Stimulated activated CD8-positive, alpha-beta memory T cell treated with anti-CD3 and anti-CD28 coated beads, Interleukin-2, amount 100 ng/mL, for 48 hours (primary cell): Measurements from ENCODE around the gene EIF4E.
"Not testable (repeated sequence)": the region's sequence is repeated elsewhere in the genome, so short reads cannot be mapped to it uniquely, and the experiment has no call there.

Source experiments
- DNase-seq, 2 donors: peaks; one replicate each; pipeline ENCODE4 v3.0.0-alpha.2; 2020; ENCODE audit warnings: low read depth in 2 of 2

EIF4E gene

DNA sequence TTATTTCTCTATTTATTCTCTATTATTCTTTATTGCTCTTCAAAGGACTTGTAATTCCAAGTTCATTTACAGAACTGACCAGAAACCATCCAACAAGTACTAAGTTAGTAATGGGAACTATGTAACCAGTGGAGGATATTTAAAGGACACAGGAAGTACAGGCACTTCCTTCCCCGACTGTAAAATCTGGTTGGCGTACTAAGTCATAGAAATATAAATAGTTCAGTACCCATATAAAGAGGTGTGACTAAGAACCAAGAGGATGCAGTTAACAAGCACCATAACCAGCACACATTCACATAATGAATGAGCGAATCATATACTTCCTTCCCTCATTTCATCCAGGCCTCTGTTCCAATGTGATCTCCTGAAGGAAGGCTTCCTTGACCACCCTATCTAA, 3.6 kb upstream of the EIF4E start:
- DNase-seq: no peak

DNA sequence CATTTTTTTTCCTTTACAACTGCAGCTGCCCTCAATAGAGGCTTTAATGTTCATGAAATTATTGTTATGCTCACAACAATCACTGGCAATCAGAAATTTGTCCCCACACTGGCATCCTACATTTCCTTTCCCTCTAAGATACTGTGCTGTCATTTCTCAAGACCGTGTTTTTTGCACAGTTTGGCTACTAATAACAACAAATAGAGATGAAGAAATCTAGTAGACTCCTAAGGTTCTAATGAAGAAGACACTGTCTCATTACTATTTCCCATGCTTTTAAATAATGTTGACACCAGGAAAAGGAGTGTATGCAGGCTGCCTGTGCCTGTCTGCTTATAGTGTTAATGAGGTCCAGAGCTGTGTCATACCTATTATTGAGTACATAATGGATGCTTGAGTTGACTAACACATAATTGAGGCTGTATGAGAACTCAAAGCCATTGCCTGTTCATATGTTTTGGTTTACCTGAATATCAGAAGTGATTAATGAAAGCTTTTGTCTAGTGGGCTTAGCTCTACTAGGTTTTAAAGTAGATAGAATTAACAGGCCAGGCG, 1.5 kb upstream of the EIF4E start:
- DNase-seq: no peak

DNA sequence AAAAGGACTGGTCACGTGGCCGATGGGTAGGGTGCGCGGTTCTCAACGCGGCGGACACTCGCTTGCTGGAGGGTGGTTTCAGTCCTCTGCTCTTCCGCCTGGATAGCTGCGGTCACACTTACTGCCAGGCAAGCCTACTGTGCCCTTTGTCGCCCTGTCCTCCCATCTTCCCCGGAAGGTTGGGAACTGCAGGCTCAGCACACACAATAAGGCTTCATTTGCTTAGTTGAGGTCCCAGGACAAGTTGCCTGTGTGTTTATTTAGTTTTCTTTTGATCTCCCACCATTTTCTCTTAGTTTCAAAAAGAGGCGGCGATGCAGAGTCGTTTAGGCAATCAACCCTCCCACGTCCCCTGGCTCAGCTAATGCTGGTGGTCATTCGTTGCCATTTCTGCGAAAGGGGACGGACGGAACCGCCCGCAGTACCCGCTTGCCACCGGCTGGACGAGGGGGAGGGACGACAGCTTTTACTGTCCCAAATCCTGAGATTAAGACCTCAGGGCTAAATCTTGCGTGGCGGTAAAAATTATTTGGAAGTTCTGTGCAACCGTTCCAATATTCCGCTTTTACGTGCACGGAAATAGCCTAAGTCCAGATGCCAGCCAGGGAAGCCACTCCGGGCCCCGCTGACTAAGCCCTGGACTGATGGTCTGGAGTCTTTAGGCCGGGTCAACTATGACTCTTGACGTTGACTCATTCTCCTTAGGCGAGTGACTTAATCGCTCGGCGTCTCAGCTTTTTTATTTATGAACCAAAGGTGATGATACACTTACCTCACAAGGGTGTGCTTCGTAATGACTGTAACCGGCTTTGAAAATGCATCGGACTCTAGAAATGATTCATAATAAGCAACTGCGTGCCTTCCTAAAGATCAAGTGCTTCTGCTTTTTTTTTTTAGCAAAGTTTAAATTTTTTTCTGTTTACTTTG, 671 bp upstream of the EIF4E start:
- DNase-seq: peak; percentile 26 to 48

DNA sequence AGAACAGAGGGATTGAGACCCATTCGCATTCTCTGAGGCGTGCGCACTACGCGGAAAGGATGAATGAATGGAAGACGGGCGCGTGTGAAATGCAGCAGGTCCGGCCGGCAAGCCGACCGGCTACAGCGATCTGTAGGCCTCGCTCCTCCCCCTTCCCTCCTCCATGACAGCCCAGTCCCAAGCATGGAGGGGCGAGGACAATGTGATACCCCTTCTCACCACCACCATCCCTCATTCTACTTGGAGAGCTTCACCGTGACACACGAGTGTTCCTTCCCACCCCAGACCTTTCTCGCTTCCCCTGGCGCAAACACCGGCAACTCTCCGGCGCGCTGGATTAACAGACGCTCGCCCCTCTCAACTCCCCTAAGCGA, 815 bp downstream of the EIF4E start:
- peak; percentile 55 to 67 for DNase-seq

DNA sequence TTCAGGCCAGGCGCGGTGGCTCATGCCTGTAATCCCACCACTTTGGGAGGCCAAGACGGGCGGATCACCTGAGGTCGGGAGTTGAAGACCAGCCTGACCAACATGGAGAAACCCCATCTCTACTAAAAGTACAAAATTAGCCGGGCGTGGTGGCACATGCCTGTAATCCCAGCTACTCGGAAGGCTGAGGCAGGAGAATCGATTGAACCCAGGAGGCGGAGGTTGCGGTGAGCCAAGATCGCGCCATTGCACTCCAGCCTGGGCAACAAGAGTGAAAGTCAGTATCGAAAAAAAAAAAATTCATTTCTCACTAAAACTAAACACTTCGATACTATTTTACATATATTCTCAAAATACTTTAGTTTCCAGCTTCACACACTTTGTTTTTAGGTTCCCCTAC, 2.7 kb downstream of the EIF4E start:
- DNase-seq: not testable (repeated sequence)

DNA sequence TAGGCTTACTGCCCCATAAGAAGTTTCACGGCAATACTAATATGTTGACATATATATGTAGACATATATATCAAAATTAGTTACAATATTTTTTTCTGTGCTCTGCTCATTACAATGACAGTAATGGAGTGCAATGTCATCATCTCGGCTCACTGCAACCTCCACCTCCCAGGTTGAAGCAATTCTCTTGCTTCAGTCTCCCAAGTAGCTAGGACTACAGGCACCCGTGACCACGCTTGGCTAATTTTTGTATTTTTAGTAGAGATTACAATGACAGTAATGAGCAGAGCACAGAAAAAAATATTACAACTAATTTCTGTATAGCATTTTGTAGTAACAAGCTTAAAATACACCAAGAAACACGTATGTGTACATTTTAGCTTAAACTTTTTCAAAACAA, 7.6 kb downstream of the EIF4E start:
- DNase-seq: no peak

DNA sequence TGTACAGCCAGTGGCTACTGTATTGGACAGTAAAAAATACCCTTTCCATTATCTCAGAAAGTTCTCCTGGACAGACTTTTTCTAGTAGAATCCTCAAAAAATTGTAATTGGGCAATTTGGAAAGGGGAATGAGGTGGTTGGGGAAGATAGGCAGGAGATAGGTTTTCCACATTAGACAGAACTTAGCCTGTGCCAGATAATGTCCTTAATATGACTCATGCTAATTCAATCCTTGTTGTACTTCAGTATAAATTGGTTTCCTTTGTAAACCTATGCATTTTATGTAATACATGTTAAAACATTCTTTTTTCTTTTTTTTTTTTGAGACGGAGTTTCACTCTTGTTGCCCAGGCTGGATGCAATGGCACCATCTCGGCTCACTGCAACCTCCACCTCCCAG, 8.9 kb downstream of the EIF4E start:
- DNase-seq: no peak

DNA sequence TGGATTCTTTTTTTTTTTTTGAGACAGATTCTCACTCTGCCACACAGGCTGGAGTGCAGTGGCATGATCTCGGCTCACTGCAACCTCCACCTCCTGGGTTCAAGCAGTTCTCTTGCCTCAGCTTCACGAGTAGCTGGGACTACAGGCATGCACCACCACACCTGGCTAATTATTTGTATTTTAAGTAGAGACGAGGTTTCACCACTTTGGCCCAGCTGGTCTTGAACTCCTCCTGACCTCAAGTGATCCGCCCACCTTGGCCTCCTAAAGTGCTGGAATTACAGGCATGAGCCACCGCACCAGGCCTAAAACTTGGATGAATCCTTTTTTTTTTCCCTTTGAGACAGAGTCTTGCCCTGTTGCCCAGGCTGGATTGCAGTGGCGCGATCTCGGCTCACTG, 18.2 kb downstream of the EIF4E start:
- not testable (repeated sequence) for DNase-seq

DNA sequence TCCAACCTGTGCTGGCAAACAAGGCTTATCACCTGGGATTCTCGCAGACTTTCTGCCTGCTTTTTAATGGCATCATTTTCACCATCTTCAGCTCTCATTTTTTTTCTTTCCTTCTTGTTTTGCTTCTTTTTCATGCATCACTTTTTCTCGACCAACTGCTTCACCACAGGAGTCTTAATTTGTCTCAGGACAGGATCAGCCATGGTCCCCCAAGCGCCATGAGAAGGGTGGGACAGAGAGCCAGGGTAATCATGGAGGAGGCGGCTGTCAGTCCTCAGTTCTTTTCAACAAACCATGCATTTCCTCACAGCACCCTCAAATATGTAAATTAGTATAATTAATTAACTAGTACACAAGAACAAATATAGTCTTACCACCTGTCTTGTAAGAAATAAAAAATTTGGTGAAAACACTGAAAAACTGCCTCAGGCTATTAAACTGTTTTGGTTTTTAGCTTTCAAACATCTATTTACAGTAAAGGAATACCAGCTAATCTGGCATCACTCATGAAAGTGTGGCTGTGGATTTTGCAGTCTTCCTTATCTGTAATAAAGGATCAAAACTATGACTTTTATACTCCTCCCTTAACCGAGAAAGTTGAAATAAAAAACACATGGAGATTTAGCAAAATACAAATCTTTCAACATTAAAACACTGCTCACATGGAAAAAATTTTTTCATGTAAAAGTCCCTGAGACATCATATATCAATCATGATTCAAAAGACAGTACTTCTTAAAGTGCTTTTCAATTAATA, 19.1 kb downstream of the EIF4E start:
- DNase-seq: no peak

DNA sequence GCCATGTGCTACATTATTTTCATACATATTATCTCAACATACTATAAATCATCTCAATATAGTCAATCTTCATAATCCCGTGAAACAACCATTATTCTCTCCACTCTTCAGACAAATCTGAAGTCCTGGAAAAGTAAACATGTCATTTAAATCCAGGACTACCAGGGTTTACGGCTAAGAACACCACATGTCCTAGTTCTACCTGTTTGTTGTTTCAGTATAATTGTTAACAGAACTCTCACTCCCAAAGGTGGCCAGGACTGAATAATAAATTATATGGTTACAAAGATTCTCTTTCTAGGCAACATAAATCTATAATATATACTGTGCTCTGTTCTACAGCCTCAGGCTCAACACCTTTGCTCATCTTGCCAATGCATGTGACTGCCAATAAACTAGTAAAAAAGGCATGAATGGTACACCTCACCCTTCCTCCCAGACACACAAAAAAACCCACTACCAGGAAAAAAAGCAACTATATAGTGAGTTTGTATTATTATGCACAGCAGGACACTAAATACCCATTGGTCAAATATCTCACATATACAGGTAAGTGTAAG, 20.1 kb downstream of the EIF4E start:
- no peak for DNase-seq

DNA sequence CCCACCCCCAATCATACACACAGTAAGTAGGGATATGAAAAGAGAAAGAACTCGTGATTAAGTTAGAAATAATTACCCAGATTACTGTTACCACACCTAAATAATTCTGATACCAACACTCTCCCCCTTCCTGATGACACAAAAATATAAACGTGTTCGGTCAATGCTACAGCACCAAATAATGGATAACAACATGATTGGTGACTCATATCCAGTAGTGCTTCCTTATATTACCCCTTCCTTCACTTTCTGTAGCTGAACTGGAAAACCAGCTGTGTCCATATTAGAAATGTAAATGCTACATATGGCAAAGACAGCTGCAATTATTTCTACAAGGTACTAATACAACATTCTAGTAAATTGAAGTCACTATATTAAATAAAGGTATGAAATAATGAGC, 20.8 kb downstream of the EIF4E start:
- DNase-seq: no peak

DNA sequence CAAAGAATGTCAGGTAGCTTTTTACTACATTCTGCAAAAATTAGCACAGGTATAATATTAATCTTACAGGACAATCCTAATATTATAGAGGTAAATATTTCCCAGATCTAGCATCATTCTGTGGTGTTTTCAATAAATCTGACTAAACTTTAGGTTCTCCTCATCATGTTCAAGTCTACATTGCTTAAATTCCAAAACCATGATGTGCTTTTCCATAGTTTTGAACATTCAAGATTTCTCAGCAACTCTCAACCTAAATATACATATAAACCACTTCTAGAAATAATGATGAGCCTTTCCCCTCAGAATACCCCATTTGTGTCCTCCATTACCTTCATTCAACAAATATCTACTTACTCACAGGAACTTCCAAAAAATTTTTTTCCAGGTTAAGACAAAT, 23.1 kb downstream of the EIF4E start:
- no peak for DNase-seq

DNA sequence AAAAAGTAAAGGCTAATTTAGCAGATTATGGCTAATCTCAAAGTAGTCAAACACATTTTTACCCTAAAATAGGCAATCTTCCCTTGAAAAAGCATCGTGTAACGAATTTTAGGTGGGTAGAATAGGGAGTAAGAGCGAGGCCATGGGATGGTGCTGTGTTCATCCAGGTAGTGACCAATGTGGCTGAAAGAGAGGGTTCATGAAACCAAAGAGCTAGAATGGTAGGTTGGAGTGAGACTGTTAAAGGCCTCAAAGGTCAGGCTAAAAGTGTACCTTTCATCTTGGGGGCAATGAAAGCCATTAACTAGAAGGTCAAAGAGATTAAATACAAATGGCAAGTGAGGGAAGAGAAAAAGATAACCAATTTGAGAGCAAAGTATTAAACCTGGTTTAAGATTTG, 23.6 kb downstream of the EIF4E start:
- no peak for DNase-seq

DNA sequence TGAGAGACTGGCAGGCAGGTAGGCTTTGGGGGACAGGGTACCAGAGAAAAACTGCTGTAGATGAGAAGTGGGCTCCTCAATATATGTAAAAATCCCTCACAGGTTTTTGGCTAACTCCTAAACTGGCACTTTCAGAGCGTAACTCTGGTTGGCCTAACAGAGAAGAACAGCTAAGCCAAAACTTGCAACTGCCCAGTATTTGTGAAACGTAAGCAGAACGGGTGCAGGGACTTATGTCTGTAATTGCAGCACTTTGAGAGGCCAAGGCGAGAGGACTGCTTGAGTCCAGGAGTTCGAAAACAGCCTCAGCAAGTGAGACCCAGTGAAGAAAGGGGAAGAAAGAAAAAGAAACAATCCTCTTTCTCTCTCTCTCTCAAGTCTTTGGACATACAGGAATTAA, 25.0 kb downstream of the EIF4E start:
- no peak for DNase-seq

DNA sequence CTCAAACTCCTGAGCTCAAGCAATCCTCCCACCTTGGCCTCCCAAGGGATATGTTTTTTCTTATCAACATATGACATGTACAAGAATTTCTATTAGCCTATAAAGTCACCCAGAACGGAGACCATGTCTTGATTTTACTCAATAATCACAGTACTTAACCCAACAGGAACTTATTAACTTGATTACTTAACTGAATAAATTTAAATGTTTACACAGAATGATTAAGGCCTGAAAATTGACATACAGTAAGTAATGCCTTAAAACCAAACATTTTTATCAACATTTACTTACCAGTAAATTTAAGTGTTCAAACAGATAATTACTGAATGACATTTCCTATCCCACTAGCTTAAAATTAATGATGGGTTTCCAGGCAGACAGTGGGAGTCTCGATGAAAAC, 25.4 kb downstream of the EIF4E start:
- no peak for DNase-seq

DNA sequence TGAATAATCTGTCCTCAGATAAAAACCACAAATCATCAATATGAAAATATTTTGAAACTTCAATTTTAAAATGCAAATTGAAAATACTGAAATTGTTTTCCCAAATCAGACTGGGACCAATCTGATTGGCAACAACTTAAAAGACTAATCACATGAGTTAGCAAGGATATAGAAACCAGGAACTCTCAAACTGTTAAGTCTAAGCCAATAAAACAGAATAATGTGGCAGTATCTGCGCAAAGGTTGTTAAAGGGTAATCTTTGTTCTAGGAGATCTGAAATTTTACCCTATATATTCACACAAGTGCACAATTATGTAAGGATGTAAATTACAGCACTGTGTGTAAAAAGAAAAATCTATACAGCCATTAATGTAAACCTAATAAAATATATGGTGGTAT, 29.7 kb downstream of the EIF4E start:
- no peak for DNase-seq

DNA sequence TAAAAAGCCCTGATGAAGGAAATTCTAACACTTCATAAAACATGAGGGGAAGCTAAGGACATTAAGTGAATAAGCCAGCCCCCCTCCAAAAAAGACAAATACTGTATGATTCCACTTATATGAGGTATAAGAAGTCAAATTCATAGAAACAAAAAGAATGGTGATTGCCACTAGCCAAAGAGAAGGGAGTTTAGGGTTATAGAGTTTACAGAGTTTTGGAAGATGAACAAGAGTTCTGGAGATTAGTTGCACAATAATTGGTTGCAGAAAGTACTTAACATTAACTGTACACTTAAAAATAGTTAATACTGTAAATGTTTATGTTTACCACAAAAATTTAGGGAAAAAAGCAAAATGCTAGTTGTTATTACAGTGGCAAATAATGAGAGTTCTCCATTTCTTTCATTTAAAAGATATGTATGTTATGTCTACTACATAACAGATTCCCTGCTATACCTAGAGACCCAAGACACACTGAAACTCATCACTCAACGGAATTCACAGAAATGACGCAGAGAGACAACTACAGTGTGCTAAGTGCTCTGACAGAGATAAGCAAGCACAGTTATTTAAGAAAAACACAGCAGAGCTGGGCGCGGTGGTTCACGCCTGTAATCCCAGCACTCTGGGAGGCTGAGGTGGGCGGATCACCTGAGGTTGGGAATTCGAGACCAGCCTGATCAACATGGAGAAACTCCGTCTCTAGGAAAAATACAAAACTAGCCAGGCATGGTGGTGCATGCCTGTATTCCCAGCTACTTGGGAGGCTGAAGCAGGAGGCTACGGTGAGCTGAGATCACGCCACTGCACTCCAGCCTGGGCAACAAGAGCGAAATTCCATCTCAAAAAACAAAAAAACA, 37.2 kb downstream of the EIF4E start:
- DNase-seq: no peak

DNA sequence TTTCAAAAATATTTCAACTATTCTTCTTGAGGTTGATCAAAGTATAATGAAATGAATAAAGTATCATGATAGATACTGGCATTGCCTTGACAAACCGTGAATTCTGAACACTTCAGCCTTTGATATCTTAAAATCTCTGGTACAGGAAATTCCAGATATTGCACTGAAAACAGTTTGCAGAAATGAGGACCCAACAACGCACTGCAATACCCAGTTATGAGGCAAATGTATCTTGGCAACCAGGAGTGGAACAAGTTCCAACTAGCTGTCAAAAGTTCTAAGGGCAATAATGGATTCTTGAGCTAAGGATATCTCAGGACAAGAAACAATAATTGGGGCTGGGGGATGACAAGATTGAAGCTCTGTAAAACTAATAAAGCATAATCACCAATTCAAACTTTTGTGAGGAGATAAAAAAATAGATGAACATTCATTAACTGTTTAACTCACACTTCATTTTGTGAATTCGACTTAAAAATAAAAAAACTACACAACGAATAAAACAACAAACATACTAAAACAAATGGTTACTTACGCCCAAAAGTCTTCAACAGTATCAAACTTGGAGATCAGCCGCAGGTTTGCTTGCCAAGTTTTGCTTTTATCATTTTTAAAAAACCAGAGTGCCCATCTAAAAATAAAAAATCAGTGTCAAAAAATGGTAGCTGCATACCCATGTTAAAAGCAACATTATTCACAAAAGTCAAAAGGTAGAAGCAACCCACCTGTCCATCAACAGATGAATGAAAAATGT, 38.1 kb downstream of the EIF4E start:
- DNase-seq: no peak

DNA sequence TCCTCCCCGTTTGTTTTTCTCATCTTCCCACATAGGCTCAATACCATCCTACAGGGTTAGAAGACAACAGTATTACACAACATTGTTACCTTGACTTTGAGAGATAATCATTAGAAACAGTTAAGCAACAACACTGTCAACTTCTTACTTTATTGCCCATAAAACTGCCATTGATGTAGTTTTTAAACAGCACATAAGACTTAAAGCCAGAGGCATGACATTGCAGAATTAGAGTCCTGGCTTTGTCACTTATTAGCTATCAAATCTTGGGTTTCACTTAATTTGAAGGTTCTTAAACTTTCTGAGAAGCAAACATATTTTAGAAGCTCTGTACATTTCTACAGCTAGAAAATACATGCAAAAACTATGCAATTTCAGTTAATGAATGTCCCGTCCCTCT, 41.8 kb downstream of the EIF4E start:
- DNase-seq: no peak

DNA sequence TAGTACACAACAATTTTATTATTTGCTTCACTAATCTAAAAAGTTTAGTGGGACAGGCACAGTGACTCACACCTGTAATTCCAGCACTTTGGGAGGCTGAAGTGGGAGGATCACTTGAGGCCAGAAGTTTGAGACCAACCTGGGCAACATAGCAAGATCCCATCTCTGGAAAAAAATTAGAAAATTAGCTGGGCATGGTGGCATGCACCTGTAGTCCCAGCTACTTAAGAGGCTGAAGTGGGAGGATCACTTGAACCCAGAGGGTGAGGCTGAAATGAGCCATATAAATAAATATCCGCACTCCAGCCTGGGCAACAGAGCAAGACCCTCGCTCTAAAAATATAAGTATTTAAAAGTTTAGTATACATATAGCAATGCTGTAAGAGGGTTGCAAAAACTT, 42.6 kb downstream of the EIF4E start:
- not testable (repeated sequence) for DNase-seq

DNA sequence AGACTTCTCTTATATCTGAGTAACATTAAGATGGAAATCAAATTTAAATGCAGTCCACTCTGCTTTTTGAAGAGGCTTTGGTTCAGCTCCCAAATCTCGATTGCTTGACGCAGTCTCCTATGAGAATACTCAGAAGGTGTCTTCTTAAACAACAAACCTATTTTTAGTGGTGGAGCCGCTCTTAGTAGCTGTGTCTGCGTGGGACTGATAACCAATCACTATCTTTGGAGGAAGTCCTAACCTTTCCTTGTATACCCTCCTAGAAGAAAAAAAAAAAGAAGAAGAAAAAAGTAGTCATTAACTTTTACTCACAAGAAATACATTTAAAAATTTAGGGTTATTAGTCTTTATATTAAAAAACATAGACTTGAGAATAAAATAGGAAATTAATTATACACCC, 48.0 kb downstream of the EIF4E start:
- DNase-seq: not testable (repeated sequence)
